Stimulated activated CD4-positive, alpha-beta T cell treated with anti-CD3 and anti-CD28 coated beads, Interleukin-4, amount 100 ng/mL, for 24 hours (primary cell): ENCODE measurements around the gene DGKB.

ENCODE experiments used
- DNase-seq: peaks from one replicate; pipeline ENCODE4 v3.0.0-alpha.2; 2020

Gene DGKB

DNA sequence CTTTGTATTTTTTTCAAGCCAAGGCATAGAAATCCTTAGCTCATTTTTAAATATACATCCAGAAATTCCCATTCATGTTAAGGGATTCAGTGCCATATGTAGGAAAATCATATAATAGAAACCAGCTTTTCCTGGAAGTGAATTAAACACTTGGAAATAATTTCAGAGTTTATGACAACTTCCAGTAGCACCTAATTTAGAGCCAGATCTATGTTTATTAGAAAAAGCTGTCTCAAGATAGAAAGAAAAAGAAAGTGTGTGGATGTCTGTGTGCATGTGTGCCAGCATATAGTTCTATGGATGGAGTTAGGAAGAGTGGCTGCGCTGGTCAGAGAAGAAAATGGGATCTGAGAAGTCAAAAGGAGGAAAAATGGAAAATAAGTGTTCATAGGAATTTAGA is 225.7 kb downstream of the DGKB start:
- DNase-seq: no peak

DNA sequence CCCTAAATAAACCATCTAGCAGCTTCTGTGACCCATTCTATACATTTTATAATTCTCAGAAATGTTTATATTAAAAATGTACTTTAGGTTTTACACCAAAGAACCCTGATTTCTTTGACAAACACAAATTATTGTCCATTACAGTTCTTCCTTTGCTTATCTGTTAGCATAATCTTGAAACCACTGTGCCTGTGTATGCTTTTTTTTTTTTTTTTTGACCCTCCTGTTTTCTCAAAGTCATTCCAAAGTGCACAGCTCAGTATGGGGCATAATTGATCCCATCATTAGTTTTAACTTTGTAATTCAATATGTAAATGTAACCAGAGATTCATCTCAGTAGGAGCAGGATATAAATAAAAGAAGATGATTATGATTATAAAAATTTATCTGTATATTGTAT is 229.3 kb downstream of the DGKB start:
- DNase-seq: no peak

DNA sequence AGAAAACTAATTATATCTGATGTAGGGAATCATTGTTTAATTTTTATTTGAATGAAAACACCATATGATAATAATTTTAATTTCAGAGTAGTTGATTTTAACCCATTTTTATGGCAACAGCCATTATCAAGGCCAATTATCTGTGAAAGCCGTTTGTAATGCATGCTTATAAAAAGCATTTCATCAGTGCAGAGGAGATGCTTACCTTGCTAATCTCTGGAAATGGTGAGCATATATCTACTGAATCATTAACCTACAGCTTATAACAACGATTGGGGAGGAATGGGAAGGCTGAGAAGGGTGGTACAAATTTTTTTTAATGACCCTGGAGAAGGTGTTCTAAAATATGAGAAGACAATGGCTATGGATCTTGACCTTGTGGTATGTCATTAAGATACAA is 235.6 kb downstream of the DGKB start:
- no peak for DNase-seq

GRCh38 chr7:14666304-14666703 is 236.2 kb downstream of the DGKB start:
- no peak for DNase-seq

- DNase-seq: no peak
These were observed 262.8 kb downstream of the DGKB start for GRCh38 chr7:14639801-14640200.

DNA sequence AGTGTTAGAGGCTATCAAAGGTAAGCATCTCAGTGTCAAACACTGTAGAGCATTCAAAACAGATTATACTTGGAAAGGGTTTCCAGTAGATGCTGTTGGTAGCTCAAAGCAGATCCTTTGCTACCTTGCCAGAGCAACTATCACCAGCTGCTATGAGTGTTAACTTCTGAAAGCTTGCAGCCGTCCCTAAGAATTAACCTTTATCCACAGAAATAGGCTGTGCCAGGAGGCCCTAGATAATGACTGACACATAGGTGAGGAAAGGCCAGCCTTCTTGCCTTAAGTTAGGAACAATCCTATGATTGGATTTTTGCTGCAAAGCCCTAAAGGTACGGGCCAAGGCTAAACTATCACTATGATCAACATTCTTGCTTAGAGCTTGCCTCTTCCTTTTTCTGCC is 263.2 kb downstream of the DGKB start:
- no peak for DNase-seq

DNA sequence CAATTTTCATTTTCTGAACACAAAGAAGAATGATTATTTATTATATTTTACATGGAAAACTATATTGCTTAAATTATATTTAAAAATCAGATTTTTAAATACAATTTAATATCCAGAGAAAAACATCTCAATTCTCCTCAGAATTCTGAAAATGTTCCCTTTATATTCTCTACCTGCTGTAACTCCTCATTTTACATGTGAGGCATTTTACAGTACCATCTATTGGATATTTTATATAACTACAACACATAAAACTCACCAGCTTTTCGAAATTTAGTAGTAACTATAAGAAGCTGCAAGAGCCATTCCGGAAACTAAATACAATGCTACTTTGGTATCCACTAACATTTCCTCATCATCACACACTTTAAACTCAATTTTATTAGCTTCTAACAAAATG is 264.6 kb downstream of the DGKB start:
- DNase-seq: no peak

DNA sequence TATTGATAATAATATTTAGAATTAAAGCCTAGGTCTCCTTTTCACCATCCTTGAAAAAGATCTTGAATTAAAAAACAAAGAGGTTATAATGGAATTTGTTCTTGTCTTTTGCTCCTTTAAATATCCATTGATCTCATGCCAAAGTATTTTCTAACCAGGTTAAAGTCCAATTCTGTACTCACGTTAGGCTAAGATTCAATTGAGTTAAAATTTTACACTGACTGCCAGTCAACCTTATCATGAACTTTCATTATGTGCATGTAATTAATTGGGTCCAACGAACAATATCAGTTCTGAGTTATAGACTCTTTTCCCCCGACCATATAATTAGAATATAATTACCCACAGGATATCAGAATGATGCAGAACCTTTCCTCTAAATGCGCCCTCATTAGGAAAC is 266.6 kb downstream of the DGKB start:
- DNase-seq: no peak

DNA sequence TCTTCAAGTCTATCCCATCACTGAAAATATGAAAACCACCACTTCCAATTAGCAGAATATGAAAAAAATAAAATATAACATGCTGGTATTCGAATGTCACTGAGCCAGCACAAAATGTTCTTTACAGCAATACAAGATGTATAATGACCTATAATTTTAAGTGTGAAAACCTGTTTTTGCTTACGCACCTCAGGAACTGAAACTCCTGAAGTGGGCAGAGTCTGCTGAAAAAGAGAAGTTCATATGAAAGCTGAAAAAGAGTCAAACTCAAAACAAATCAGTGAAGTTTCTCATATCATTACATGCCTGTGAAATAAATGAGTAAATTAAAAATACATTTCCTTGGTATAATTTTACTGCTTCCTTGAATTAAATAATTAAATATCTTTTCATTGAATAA is 272.5 kb downstream of the DGKB start:
- DNase-seq: no peak

- DNase-seq: no peak
These were observed 274.0 kb downstream of the DGKB start for GRCh38 chr7:14628516-14628915.

DNA sequence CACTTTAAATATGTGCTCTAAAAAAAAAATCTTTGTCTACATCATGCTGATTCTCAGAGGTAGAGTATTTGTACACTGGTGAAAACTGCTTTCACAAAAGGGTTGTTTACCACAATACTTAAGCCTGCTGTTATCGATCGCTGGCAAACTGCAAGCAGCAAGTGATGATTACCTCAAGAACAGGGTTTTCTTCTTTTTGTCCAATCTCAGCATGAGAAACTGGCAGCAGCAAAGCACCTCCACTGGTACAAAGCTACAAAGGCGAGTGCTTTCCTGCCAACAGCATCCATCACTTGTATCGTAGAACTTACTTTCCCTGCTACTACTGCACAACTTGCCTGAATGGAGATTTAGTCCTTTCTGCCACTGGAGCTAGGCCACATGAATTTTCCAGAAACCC is 276.5 kb downstream of the DGKB start:
- no peak for DNase-seq

DNA sequence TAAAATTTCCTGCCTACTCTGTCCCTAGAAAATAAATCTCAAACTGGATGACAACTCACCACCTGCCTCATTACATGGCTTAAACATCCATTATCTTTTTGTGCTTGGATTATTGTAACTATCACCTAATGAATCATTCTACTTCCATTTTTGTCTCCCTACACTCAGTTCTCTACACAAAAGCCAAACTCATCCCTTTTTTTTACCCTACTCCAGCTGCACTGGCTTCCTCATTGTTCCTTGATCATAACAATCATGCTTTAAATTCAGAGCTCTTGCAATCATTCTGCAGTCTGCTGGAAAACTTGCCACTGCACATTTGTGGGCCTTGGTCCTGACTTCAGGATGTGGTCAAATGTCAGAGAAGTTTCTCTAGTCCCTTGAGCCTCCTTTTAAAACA is 280.0 kb downstream of the DGKB start:
- DNase-seq: no peak

DNA sequence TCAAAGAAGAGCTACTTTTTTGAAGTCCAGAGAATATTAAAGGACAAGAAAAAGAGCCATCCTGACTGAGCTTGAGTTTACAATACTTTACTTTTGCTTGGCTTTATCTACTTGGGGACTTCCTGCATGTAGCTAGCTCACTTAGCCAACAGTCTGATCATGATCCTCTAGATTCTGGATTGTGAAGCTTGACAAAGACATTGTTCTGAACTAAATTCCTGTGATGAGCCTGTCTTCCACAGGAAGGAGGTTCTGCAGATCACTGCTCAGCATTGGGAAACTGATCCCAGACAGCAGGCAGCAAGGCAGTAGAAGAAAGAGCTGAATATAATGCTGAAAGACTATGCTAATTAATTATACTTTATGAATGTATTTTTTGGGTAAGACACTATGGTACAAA is 296.4 kb downstream of the DGKB start:
- DNase-seq: no peak

DNA sequence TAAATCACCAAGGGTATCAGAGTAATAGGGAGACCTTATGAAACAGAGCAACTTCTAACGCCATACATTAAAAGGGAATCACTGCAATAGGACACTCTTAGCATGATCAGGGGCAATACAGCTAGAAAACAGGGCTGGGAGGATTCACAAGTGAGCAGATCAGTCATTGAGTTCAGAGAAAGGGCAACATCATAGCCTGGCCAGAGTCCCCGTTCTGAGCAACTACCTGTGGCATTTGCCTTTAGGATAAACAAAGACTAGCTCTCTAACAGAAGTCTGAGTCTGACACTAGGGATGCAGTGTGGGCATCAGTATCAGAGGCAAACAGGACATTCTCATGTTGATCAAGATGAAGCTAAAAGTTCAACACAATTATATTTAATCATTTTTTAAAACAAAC is 297.9 kb downstream of the DGKB start:
- DNase-seq: no peak

GRCh38 chr7:14602851-14603250 is 299.7 kb downstream of the DGKB start:
- DNase-seq: no peak

GRCh38 chr7:14600766-14601367 is 301.7 kb downstream of the DGKB start:
- DNase-seq: no peak

DNA sequence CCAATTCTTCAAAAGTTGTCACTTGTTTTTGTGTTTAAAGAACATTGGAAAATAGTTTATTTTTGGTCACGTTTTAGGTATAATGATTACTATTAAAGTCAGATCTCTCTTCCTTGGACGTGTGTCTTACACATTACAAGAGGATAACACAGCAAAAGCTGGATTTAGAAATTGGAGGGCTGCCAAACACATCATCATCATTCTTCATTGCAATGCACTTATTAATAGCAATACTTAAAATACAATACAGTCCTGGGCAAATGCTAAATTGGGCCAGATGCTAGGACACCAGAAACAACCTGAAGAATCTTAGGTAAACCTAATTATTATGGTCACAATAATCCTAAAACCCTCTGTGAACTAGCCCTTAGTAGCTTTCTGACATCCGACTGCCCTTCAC is 303.6 kb downstream of the DGKB start:
- DNase-seq: no peak

DNA sequence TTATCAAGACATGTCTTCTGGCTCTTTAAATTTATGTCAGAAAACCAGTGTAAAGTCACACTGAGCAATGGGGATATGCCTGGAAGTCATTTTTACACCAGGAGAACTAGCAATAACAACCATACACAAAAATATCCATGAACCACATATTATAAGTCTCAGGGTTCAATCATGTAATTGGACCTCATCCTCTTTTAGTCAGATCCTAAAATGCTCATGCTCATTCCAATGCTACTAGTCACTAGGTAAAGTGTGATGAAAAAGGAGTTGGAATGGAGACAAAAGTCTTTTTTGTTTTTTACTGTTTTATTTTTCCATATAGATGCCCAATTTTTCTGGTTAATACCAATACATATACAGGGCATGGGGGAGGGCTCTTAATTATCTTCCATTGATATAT is 306.1 kb downstream of the DGKB start:
- no peak for DNase-seq

DNA sequence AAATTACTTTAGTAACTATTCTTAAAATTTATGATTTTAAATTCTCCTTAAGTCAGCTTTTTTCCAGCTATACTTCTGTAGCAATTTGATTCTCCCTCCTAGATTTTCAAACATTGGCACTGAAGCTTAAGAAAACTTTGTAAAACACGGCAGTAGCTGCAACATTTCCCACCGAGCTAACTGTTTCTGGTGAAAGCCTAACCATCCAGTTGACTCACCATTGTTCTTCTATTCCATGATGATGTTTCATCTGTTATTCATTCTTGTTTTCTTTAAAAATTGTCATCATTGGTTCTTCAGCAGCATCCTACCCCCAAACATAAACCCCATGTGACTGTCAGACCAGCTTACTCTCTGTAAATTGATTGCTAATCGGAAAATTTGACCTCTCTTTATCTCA is 312.3 kb downstream of the DGKB start:
- no peak for DNase-seq

DNA sequence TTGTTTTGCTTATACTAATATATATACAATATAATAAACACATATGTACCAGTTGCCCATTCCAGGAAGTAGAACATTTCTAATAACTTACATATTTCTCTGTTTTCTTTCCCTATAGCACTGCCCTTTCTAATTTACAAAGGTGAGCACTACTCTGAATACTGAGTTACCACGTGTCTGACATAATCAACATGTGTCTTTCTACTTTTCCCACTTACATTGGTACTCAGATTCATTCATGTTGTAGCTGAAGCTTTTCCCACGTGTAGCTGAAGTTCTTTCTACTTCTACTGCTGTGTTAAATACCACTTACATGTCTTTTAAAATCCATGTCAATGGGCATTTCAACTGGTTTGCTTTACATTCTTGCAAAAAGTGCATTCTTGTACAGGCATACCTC is 317.3 kb downstream of the DGKB start:
- no peak for DNase-seq

GRCh38 chr7:14583518-14583917 is 319.0 kb downstream of the DGKB start:
- no peak for DNase-seq

DNA sequence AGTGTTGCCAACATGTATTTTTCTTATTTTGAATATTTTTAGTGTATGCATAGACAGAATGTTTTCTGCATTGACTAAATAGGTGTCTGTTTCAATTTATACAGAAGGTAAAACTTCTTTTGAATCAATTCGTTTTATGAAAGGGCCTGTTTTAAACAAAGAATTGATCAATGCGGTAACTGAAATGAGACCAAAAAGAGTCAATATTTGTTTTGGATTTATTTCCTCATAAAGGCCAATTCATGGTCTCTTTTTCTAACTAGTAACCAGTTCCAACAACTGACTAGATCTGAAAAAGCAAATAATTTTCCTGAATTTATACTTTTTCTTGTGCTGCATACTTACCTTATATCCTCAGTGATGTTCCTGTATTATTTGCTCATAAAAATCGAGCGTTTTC is 320.5 kb downstream of the DGKB start:
- DNase-seq: no peak

GRCh38 chr7:14579971-14580370 is 322.6 kb downstream of the DGKB start:
- no peak for DNase-seq

- no peak for DNase-seq
These were observed 326.0 kb downstream of the DGKB start for GRCh38 chr7:14576578-14576977.

DNA sequence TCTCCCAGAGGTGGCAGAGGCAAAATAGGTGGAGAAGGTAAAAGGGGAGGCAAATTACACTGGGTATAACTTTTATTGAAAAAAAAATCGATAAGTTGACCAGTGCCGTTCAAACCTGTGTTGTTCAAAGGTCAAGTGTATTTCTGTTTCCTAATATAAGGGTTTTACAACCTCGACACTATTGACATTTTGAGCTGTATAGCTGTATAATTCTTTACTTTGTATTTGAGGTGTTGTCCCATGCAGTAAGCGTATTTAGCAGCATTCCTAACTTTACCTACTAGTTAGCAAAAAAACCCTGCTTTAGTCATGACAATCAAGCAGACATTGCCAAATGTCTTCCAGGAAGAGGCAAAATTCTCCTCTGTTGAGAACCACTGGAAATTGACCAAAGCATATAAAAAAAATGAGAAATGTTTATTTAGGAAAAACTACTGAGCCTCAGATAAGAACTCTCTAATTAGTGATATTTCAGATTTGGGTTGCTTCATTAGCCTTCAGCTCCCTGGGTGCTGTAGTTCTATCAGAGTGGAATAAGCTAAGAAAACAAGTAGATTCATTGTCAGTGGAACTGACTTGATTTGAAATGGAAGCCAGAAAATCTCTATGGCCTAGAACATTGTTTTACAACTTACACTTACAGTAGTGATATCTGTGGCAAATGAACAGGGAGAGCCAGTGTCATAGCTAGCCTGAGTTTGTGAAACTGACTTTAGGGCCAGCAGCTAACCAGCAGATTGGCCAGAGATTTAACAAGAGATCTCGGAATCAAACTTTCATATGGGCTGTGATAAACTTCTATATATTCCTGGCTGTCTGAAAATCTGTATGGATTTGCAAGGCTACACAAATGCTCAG is 331.6 kb downstream of the DGKB start:
- no peak for DNase-seq
